HG03571 (cell line): Measurements from ENCODE around the gene RAX.

Source experiments
- ATAC-seq: cut with Tn5 transposase; IDR thresholded peaks from one replicate; pipeline ENCODE4 v1.9.1; 2021; ENCODE audit not compliant: unreplicated experiment

The RAX gene

DNA sequence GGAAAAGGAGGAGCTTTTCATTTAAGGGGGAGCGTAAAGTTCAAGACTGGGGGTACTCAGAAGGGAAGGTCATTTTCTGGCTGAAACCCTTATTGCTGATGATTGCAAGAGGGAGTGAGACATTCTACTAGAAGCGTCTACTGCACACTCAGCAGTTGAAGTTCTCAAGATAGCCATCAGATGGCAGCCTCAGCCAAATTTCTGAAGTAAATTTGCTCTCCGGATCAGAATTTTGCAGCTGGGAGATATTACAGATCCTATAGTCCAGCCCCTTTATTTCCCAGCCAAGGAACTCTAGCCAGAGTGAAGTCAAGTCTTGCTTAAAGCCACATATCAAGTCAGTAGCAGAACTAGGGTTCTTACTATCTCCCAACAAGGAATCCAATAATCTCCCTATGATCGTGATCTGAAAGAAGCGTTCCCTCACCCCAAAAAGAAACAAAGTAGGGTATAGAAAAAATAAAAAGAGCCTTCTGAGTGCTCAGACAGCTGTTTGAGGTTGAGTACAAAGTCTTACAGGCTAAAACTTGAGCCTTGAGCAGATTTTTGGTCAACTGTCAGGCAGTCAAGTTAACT lies 24.0 kb downstream of the RAX start:
- ATAC-seq = no peak

- ATAC-seq = no peak
Observed at GRCh38 chr18:59246796-59247195, 26.5 kb downstream of the RAX start.

DNA sequence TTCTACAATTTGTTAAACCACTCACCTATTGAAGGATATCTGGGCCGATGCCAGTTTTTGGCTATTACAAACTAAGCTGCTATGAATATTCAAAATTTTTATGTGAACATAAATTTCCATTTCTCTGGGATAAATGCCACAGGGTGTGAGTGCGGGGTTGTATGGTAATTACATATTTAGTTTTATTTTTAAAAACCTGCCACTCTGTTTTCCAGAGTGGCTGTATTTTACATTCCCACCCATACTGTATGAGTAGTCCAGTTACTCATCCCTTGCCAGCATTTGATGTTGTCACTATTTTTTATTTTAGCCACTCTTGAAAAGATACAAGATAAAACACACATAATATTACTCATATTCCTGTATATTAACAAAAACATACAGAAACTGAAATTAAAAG lies 30.3 kb downstream of the RAX start:
- no peak for ATAC-seq

- no peak for ATAC-seq
Observed at GRCh38 chr18:59239642-59240041, 33.6 kb downstream of the RAX start.

- ATAC-seq = no peak
Observed at GRCh38 chr18:59238385-59238784, 34.9 kb downstream of the RAX start.

- ATAC-seq = no peak
Observed at GRCh38 chr18:59233017-59233410, 40.2 kb downstream of the RAX start.

DNA sequence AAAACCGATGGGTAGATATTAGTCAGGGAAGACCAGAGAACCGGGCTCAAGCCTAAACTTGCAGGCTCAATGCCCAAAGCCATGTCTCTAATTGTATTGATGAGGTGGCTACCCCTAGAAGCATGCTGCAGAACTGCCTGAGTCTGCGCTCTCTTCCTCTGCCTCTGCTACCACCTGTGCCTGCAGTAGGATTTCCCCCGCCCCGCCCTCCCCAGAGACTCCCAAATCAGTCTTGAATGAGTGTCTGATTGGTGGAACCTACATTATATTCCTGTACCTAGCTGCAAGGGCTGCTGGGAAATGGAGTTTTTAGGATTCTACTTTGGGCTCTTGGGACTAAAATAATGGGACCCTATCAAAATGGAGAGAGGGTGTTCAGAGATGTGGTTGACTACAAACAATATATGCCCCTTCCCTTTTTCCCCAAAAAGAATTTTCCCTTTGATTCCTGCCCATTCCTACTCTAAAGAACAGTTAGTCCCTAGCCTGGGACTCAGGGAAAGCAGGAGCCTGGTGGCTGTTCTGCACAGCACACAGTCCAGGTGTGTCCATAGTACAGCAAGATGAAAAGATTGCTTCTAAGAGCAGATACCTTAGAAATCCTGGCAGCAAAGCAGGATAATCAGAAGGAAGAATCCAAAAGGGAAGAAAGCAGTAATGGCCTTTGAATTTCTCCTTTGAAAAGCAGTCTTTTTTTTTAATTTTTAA lies 40.8 kb downstream of the RAX start:
- ATAC-seq = no peak

DNA sequence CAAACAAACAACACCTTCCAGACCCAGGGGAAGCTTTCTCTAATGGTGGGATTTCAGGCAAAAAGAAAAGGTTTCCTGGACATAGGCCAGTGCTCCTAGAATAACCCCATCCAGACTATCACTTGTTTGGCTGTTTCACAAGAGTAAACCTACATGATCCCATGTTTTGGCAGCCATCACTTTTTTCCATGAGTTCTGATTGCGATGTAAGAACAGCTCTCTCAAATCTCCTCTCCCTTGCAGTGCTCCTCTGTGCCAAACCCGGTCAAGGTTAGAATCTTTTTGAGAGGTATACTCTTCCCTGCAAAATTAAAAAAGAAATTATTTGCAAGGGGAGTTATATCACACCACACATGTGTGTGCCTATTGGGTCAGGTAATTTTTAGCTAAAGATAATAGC lies 41.4 kb downstream of the RAX start:
- no peak for ATAC-seq

- ATAC-seq = no peak
Observed at GRCh38 chr18:59231114-59231513, 42.1 kb downstream of the RAX start.

DNA sequence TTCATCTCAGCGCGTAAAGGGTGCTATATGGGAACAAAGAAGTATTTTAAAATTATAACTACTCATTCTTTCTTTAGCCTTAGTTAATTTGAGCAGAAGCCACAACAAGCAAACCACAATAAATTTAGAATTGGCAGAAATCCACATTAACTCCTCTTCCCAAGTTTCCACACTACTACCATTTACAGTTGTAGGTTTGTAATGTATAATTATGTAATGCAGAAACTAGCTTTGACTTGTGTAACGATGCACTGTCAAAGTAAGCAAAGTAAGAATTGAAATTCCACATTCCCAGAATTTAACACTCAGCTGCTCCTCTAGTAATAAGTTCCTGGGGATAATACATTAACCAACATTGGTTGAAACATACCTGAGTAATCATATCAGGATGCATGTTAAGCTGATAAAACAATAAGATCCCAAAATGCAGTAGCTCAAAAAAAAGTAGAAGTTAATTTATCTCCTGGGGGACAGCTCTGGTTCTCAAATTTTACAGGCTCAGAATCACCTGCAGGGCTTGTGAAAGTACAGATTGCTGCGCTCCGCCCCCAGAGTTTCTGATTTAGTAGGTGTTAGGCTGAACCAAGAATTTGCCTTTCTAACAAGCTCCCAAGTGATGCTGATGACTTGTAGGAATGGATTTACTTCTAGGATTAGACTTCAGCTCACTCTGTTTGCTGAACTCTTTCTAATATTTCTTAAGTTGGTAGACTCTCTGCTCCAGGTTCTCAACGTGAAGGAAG lies 43.4 kb downstream of the RAX start:
- ATAC-seq = no peak

DNA sequence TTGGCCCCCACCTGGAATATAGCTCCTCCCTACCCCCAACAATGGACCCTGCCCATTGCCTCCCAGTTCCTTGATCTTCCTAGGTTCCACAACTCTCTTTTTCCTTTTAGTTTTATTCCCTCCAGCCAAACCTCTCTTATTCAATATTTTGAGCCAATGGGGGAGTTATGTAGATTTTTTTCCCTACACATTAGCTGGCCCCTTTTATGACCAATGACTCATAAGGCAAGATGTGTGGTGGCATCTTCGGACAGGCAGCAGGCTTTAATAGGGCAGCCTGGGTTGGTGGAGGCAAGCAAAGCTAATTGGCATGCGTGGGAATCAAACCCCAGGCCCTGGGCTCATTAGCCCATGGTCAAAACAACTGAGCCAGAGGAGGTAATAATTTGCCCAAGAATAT lies 44.1 kb downstream of the RAX start:
- no peak for ATAC-seq

GRCh38 chr18:59228351-59228750 lies 44.9 kb downstream of the RAX start:
- no peak for ATAC-seq

- no peak for ATAC-seq
Observed at GRCh38 chr18:59222341-59222740, 50.9 kb downstream of the RAX start.

GRCh38 chr18:59220784-59221765 lies 52.2 kb downstream of the RAX start:
- no peak for ATAC-seq

- ATAC-seq = no peak
Observed at GRCh38 chr18:59220164-59220783, 53.0 kb downstream of the RAX start.

- no peak for ATAC-seq
Observed at GRCh38 chr18:59219672-59220163, 53.5 kb downstream of the RAX start, which contains the start of gene GRP. Gene GRP (plus strand): TSS chr18:59220158. CDS start chr18:59220266, 108 bp downstream.

DNA sequence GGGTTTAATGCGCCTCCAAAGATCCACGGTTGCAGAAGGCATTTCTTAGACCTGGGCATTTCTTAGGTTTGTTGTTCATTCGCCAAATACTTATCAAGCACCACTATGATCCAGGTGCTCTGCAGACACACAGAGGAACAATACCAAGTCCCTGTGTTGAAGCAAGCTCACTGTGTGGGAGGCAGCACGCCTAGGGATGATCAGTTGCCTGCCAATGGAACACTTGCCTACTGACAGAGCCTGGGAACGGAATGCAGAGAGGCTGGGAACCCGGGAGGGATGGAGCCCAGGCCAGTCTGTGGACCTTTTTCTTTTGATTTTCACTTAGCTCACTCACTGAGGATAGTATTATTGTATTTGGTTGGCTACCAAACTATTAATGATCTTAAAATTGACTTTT lies 55.2 kb downstream of the RAX start:
- ATAC-seq = no peak
